GM12864 (cell line): ENCODE data around the gene SLC66A1.
"Not testable (repeated sequence)": the region's sequence is repeated elsewhere in the genome, so short reads cannot be mapped to it uniquely, and the experiment has no call there.

ENCODE experiments used
- DNase-seq: peaks from one replicate; pipeline ENCODE4 v3.0.0-alpha.2; 2011; ENCODE audit warnings: low read depth
- H3K4me3 ChIP-seq: 2 replicates; pipeline ENCODE4 v1.5.1; 2011; ENCODE audit warnings: mild to moderate bottlenecking, low read depth, low read length, control low read depth
- TF ChIP-seq, protein P1 (sequence below): IDR thresholded peaks from 2 replicates; pipeline ENCODE4 v1.5.1; 2011; ENCODE audit warnings: low read depth, mild to moderate bottlenecking, moderate library complexity, low read length, control low read depth, inconsistent platforms; ENCODE audit errors: missing control alignments

Gene SLC66A1, protein sequence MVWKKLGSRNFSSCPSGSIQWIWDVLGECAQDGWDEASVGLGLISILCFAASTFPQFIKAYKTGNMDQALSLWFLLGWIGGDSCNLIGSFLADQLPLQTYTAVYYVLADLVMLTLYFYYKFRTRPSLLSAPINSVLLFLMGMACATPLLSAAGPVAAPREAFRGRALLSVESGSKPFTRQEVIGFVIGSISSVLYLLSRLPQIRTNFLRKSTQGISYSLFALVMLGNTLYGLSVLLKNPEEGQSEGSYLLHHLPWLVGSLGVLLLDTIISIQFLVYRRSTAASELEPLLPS

DNA sequence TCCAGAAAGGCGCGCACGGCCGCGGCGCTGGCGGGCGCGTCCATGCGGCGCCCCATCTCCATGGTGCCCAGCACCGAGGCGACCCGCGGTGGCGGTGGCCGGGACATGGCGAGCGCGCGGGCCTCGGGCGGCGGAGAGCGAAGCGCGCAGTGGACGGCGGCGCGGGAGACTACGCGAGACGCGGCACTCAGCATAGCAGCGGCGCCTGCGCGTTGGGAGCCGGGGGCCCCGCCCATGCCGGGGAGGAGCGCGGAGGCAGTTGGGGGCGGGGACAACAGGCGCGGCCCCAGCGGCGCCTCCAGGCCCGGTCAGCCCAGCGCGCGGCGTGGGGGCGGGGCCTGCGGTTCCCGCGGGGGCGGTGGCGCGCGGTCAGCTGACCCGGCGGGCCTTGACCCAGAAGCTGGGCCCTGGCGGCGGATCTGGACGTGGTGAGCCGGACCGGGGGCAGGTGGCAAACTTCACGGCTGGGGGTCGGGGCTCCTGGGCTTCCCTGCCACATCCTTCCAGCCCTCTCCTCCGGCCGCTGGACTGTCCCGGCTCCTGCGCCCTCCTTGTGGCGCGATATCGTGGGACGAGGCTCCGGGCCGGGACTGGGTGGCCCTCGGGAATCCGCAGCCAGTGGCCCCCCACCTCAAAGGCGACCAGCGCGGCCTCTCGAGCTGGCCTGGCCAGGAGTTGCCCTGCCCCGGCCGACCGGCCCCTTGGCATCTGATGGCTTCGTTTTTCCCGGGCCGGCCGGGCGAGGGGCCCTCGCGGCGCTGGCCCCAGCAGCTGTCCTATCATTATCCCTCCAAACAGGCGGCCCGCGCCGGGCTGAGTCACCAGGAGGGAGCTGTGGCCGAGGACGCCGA, at the start of gene SLC66A1, which contains the start of gene AKR7A2:
Gene SLC66A1, plus strand, starts transcription at position 396 of the 851 bp plus-strand sequence. CDS start 5,352 bp downstream, outside the sequence.
Gene AKR7A2, minus strand, starts transcription at position 214 of the 851 bp plus-strand sequence. Its CDS starts 20 bp downstream, at position 194.
- peak within 1 kb of the TSS; percentile 88 for H3K4me3 ChIP-seq
- TF ChIP-seq, protein P1, sequence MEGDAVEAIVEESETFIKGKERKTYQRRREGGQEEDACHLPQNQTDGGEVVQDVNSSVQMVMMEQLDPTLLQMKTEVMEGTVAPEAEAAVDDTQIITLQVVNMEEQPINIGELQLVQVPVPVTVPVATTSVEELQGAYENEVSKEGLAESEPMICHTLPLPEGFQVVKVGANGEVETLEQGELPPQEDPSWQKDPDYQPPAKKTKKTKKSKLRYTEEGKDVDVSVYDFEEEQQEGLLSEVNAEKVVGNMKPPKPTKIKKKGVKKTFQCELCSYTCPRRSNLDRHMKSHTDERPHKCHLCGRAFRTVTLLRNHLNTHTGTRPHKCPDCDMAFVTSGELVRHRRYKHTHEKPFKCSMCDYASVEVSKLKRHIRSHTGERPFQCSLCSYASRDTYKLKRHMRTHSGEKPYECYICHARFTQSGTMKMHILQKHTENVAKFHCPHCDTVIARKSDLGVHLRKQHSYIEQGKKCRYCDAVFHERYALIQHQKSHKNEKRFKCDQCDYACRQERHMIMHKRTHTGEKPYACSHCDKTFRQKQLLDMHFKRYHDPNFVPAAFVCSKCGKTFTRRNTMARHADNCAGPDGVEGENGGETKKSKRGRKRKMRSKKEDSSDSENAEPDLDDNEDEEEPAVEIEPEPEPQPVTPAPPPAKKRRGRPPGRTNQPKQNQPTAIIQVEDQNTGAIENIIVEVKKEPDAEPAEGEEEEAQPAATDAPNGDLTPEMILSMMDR, result no peak
- DNase-seq, result peak; percentile 57

DNA sequence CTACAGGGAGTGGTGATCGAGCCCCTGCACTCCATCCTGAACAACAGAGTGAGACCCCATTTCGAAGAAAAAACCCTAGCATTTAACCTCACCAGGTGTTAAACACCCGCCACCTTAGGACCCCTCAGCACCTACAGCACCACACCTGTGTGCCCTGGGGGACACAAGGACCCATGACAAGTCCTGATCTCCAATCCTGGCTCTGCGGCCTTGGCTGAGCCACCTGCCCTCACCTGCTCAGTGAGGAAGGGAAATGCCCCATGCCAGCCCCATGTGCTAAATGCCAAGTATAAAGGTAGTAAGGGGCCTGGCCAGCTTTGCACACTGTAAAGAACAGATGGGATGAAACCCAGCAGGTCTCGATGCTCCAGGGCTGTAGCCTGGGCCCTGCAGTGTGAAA, 49.4 kb upstream of the SLC66A1 start:
- no peak for DNase-seq
- TF ChIP-seq, protein P1, result no peak
- no peak overlapping the region for H3K4me3 ChIP-seq

DNA sequence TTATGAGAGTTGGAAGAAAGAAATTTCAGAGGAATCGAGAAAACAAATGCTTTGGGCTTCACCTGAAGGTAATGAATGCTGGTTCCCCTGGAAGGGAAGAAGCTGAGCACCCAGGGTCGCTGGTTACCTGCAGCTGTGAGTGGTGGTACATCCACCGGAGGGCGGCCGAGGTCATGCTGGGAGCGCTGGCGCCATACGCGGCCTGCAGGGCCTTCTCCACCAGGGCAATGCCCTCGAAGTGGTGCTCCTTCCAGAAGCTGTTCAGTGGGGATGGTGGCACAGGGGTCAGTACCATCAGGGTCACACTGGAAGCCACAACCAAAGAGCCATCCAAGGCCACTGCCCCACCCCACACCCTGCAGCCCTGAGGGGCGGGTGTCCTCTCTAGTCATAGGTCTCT, 43.7 kb upstream of the SLC66A1 start:
- no peak for DNase-seq
- TF ChIP-seq, protein P1, result no peak
- no peak overlapping the region for H3K4me3 ChIP-seq

DNA sequence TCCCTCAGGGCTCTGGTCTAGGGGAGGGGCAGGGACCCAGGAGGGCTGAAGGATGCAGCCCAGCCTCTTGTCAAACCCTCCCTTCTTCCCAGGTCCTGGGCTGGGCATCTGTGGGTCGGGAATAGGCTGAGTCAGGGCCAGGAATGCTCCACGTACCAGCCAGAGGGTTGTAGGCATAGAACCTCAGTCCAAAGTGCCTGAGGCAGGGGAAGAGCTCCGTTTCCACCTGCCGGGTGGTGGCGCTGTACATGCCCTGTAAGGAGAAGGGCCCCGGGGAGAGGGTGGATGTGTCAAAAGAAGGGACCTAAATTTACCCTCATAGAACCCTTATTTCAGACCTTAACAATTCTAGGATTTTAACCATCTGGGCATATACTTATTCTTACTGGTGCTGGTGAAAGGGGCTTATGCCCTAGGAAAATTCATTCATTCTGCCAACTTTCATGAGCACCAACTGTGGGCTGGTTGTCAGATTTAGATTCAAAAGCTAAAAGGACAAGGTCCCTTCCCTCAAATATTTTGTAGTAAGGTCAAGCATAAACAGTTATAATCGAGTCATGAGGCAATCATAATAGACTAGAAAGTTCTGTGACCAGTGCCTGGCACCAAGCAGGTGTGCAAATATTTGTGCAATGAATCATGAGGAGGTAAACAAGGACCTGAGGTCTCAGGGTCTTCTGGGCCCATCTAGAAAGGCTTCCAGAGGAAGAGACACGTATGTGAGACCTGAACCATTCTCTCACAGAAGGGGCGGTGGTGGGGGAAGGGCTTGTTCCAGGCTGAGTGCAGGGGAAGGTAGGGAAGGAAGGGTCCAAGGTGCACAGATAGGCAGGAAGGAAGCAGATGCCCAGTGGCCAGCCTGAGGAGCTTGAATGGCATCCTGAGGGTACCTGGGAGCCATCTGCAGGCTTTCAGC, 42.4 kb upstream of the SLC66A1 start:
- not testable (repeated sequence) for H3K4me3 ChIP-seq, DNase-seq
- TF ChIP-seq, protein P1, result peak; percentile 31

DNA sequence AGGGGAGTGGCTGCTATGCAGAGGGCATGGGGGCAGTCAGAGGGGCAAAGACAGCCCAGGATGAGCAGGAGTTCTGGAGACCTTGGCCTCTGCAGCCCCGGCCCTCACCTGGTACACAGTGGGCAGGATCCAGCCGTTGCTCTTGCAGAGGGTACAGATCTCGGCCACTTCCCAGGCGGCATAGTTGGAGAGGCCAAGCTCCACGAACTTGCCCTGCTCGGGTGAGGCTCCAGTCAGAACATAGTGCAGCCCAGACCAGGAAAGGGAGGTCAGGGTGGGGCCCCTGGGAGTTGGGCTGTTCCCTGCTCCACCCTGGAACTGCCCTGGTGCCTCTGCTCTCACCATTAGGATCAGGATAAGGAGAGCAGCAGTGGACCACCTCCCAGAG, 41.8 kb upstream of the SLC66A1 start:
- H3K4me3 ChIP-seq, DNase-seq: not testable (repeated sequence)

DNA sequence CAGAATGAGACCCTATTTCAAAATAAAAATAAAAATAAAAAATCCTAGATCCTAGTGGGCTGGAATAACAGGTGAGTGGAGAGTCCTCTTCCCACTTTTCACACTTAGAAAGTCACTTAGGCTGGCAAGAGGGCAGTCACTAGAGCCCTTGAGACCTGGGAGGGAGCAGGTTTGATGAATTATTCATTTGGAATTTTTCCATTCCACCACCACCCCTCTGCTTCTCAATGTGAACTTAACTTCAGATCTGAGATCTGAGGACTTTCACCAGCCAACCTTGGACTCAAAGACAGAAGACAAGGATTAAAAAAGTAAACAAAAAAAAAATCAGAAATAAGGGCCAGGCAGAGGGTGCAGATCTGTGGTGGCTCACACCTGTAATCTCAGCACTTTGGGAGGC, 40.1 kb upstream of the SLC66A1 start:
- DNase-seq, result no peak
- H3K4me3 ChIP-seq, result no peak overlapping the region
- TF ChIP-seq, protein P1, result no peak
